Panc1 (cell line): ENCODE measurements around the gene GPC6.
"Not testable (repeated sequence)": the region's sequence is repeated elsewhere in the genome, so short reads cannot be mapped to it uniquely, and the experiment has no call there.

Experiments
- CTCF ChIP-seq: fragments of 450-650 bp; IDR thresholded peaks from 2 replicates; pipeline ENCODE4 v1.5.1; 2017; ENCODE audit warnings: mild to moderate bottlenecking
- POLR2AphosphoS5 ChIP-seq: IDR thresholded peaks from 2 replicates; pipeline ENCODE4 v1.6.1; 2012; ENCODE audit warnings: mild to moderate bottlenecking, low read depth, low read length, moderate library complexity
- TCF7L2 ChIP-seq: IDR thresholded peaks from 2 replicates; pipeline ENCODE4 v1.6.1; 2011; ENCODE audit warnings: mild to moderate bottlenecking, low read depth, low read length, inconsistent platforms

DNA sequence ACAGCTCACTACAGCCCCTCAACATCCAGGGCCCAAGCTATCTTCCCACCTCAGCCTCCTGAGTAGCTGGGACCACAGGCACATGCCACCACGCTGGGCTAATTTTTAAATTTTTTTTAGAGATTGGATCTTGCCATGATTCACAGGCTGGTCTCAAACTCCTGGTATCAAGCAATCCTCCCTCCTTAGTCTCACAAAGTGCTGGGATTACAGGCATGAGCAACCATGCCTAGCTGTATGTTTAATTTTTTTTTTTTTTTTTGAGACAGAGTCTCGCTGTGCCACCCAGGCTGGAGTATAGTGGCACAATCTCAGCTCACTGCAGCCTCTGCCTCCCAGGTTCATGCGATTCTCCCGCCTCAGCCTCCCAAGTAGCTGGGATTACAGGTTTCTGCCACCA, 983.3 kb downstream of the GPC6 start:
- not testable (repeated sequence) for TF ChIP-seq CTCF, TCF7L2, POLR2AphosphoS5
